RWPE2 (cell line): ENCODE measurements around the gene KPNA3.

ENCODE experiments used
- ATAC-seq: fragments of 200-7000 bp; cut with Tn5 transposase; 3 replicates; pipeline ENCODE4 v1.9.1; 2021; ENCODE audit warnings: low read depth
- DNase-seq: peaks from one replicate; pipeline ENCODE4 v3.0.0-alpha.2; 2020; ENCODE audit warnings: low spot score
- H3K27ac ChIP-seq: fragments of 450-650 bp; 2 replicates; pipeline ENCODE4 v1.5.1; 2017; ENCODE audit warnings: mild to moderate bottlenecking; ENCODE audit not compliant: poor library complexity, severe bottlenecking
- H3K27me3 ChIP-seq: fragments of 250-450 bp; sonication (Bioruptor Pico); 2 replicates; pipeline ENCODE4 v1.5.1; 2021; ENCODE audit warnings: mild to moderate bottlenecking, moderate library complexity; ENCODE audit not compliant: insufficient read depth, poor library complexity, severe bottlenecking
- H3K36me3 ChIP-seq: fragments of 250-450 bp; sonication (Bioruptor Pico); 2 replicates; pipeline ENCODE4 v1.5.1; 2020; ENCODE audit warnings: low read depth, mild to moderate bottlenecking, moderate library complexity
- H3K4me1 ChIP-seq: fragments of 250-450 bp; sonication (Bioruptor Pico); 2 replicates; pipeline ENCODE4 v1.5.1; 2021; ENCODE audit warnings: mild to moderate bottlenecking, moderate library complexity; ENCODE audit not compliant: insufficient read depth, poor library complexity, severe bottlenecking
- H3K4me3 ChIP-seq: fragments of 250-450 bp; sonication (Bioruptor Pico); 2 replicates; pipeline ENCODE4 v1.5.1; 2021; ENCODE audit warnings: mild to moderate bottlenecking, moderate library complexity; ENCODE audit not compliant: severe bottlenecking
- H3K9me3 ChIP-seq: fragments of 250-450 bp; sonication (Bioruptor Pico); 2 replicates; pipeline ENCODE4 v1.5.1; 2021; ENCODE audit warnings: mild to moderate bottlenecking, moderate library complexity; ENCODE audit not compliant: severe bottlenecking
- CTCF ChIP-seq: fragments of 450-650 bp; IDR thresholded peaks from one replicate; pipeline ENCODE4 v1.5.1; 2017; ENCODE audit warnings: mild to moderate bottlenecking, moderate library complexity; ENCODE audit not compliant: poor library complexity, severe bottlenecking

Gene KPNA3

GRCh38 chr13:49746111-49746510, 46.4 kb downstream of the KPNA3 start:
- no peak overlapping the region for H3K4me3 ChIP-seq
- H3K27ac ChIP-seq = no peak overlapping the region
- H3K4me1 ChIP-seq = no peaks in the 10 kb centered on the region
- no peaks in the 10 kb centered on the region for H3K27me3 ChIP-seq
- no peak for DNase-seq
- ATAC-seq = no peak
- peaks cover 36% of the 10 kb centered on the region for H3K36me3 ChIP-seq
- H3K9me3 ChIP-seq = no peaks in the 10 kb centered on the region
- no peak for TF ChIP-seq CTCF

GRCh38 chr13:49740870-49741269, 51.6 kb downstream of the KPNA3 start:
- H3K36me3 ChIP-seq = peaks cover 28% of the 10 kb centered on the region
- DNase-seq = no peak
- TF ChIP-seq CTCF = no peak
- H3K27ac ChIP-seq = no peak overlapping the region
- H3K9me3 ChIP-seq = no peaks in the 10 kb centered on the region
- ATAC-seq = no peak
- no peaks in the 10 kb centered on the region for H3K27me3 ChIP-seq
- peaks cover 1% of the 10 kb centered on the region for H3K4me1 ChIP-seq
- no peak overlapping the region for H3K4me3 ChIP-seq

GRCh38 chr13:49739498-49740187, 52.8 kb downstream of the KPNA3 start:
- no peak for TF ChIP-seq CTCF
- Histone ChIP-seq H3K9me3 (no peaks in the 10 kb centered on the region), H3K4me3 (no peak overlapping the region), H3K36me3 (peaks cover 17% of the 10 kb centered on the region; the same call in 1 of the 2 replicates), H3K4me1 (peaks cover 3% of the 10 kb centered on the region), H3K27ac (no peak overlapping the region), H3K27me3 (no peaks in the 10 kb centered on the region)
- DNase-seq = no peak
- no peak for ATAC-seq

GRCh38 chr13:49733181-49733951, 59.1 kb downstream of the KPNA3 start:
- ATAC-seq (no peak), DNase-seq (no peak)
- no peak overlapping the region for H3K4me3 ChIP-seq
- H3K27ac ChIP-seq = no peak overlapping the region
- peaks cover 22% of the 10 kb centered on the region for H3K36me3 ChIP-seq
- peaks cover 6% of the 10 kb centered on the region for H3K4me1 ChIP-seq
- H3K27me3 ChIP-seq = no peaks in the 10 kb centered on the region
- no peak for TF ChIP-seq CTCF
- no peaks in the 10 kb centered on the region for H3K9me3 ChIP-seq

GRCh38 chr13:49731766-49732165, 60.7 kb downstream of the KPNA3 start:
- TF ChIP-seq CTCF = no peak
- H3K9me3 ChIP-seq = no peaks in the 10 kb centered on the region

More at GRCh38 chr13:49731766-49732165, 60.7 kb downstream of the KPNA3 start:
- Histone ChIP-seq H3K4me3 (no peak overlapping the region), H3K4me1 (peaks cover 6% of the 10 kb centered on the region), H3K27ac (no peak overlapping the region), H3K27me3 (no peaks in the 10 kb centered on the region), H3K36me3 (peaks cover 22% of the 10 kb centered on the region)
- ATAC-seq (no peak), DNase-seq (no peak)
